HepG2 (cell line): Measurements from ENCODE around the gene RAB11FIP5.

Experiments used
- TCF12 ChIP-seq, 2 experiments: fragments of 450-650 bp in 1 of 2; sonication (generic) in 1 of 2; formaldehyde crosslinking in 1 of 2; IDR thresholded peaks; 2 replicates each; pipeline versions ENCODE4 v1.6.1 to v1.8.0; 2017 to 2022; ENCODE audit warnings: antibody characterized with exemption in 1 of 2, mild to moderate bottlenecking in 1 of 2, missing genetic modification reagents in 1 of 2, moderate library complexity in 1 of 2
- ZNF20 ChIP-seq: sonication (generic); formaldehyde crosslinking; IDR thresholded peaks from 2 replicates; pipeline ENCODE4 v1.4.0; 2020; ENCODE audit warnings: mild to moderate bottlenecking, moderate library complexity, missing genetic modification reagents

- TF ChIP-seq ZNF20 (CRISPR knock-in tag): no peak
- TF ChIP-seq TCF12 (IDR thresholded peaks at IDR 0.05): no peak
- TF ChIP-seq TCF12 (CRISPR knock-in tag; IDR thresholded peaks at IDR 0.05): no peak
These were observed 5.4 kb downstream of the RAB11FIP5 start for GRCh38 chr2:73107211-73107926.
